HepG2 (cell line): ENCODE data around the gene ARHGAP22. TPM values are rescaled to one million over a fixed set of nuclear protein-coding genes. Genes with fewer than 3 reads are reported as not detected.

ENCODE experiments used
- ATAC-seq: fragments of 200-7000 bp; cut with Tn5 transposase; 3 replicates; pipeline ENCODE4 v1.9.1; 2020; ENCODE audit warnings: mild to moderate bottlenecking, moderate library complexity
- BruUV-seq: library from RNA; stranded (reverse); fragments of 400-500 nt; replicated peaks from 2 replicates; lab custom pipeline; 2021; lab: Mats Ljungman, UMichigan
- CTCF ChIA-PET: fragments of 300-600 bp; formaldehyde crosslinking; extraction: SDS; loops from one replicate; lab custom pipeline; 2021; ENCODE audit warnings: low total read pairs, inconsistent platforms, low intra/inter-chr PET ratio; lab: Yijun Ruan, JAX
- POLR2A ChIA-PET: fragments of 350-600 bp; sonication (Branson Sonifier 250); formaldehyde crosslinking; loops from one replicate; lab custom pipeline; 2020; ENCODE audit warnings: antibody characterized with exemption, inconsistent platforms; lab: Yijun Ruan, JAX
- DNase-seq: peaks from one replicate; pipeline ENCODE4 v3.0.0-alpha.2; 2015; ENCODE audit warnings: low spot score
- FAIRE-seq: peaks from 3 replicates; lab custom pipeline; 2011; peaks lifted over from hg19 to GRCh38; lab: Jason Lieb, UNC
- H2AFZ ChIP-seq: one replicate; pipeline ENCODE4 v1.6.1; 2011; ENCODE audit warnings: low read length, inconsistent platforms
- H3K27ac ChIP-seq: fragments of 300-600 bp; 3 replicates; pipeline ENCODE4 v1.8.0; 2011; ENCODE audit warnings: mixed run types, mild to moderate bottlenecking, mixed read lengths, low read length, inconsistent platforms; ENCODE audit not compliant: insufficient read depth; ENCODE audit errors: extremely low read length
- H3K27me3 ChIP-seq, 2 experiments: fragments of 200-600 bp in 1 of 2; 2 replicates in 1 of 2; 3 replicates in 1 of 2; pipeline versions ENCODE4 v1.6.0 to v1.8.0; 2011; ENCODE audit warnings: low read length in 2 of 2, mild to moderate bottlenecking in 2 of 2, moderate library complexity in 2 of 2, inconsistent platforms in 1 of 2; ENCODE audit not compliant: insufficient read depth in 2 of 2, control insufficient read depth in 1 of 2
- H3K36me3 ChIP-seq, 2 experiments: fragments of 200-600 bp in 1 of 2; replicated peaks in 1 of 2; 2 replicates in 1 of 2; 3 replicates in 1 of 2; pipeline versions ENCODE4 v1.5.1 to v1.8.0; 2011; ENCODE audit warnings: low read length in 2 of 2, inconsistent platforms in 1 of 2; ENCODE audit not compliant: insufficient read depth in 2 of 2, control insufficient read depth in 1 of 2
- H3K4me1 ChIP-seq: 2 replicates; pipeline ENCODE4 v1.5.1; 2012; ENCODE audit warnings: low read length, inconsistent platforms; ENCODE audit not compliant: insufficient read depth
- H3K4me2 ChIP-seq: 2 replicates; pipeline ENCODE4 v1.6.0; 2011; ENCODE audit warnings: low read depth, low read length, inconsistent platforms
- H3K4me3 ChIP-seq, 3 experiments: fragments of 200-600 bp in 1 of 3; sonication (generic), shearing (Covaris generic) in 1 of 3; replicated peaks in 1 of 3; 2 replicates each; pipeline ENCODE4 v1.5.1; 2011 to 2016; ENCODE audit warnings: low read length in 3 of 3, inconsistent platforms in 2 of 3, low read depth in 2 of 3, mild to moderate bottlenecking in 2 of 3, control low read depth in 1 of 3, mixed read lengths in 1 of 3; ENCODE audit not compliant: insufficient read depth in 1 of 3
- H3K79me2 ChIP-seq: one replicate; pipeline ENCODE4 v1.6.1; 2011; ENCODE audit warnings: low read length, inconsistent platforms; ENCODE audit not compliant: insufficient read depth
- H3K9ac ChIP-seq: 2 replicates; pipeline ENCODE4 v1.6.0; 2011; ENCODE audit warnings: mild to moderate bottlenecking, low read depth, low read length, inconsistent platforms; ENCODE audit not compliant: insufficient read depth
- H3K9me3 ChIP-seq: 2 replicates; pipeline ENCODE4 v1.5.1; 2012; ENCODE audit warnings: mild to moderate bottlenecking, low read length
- H4K20me1 ChIP-seq: 2 replicates; pipeline ENCODE4 v1.6.0; 2011; ENCODE audit warnings: inconsistent platforms, mild to moderate bottlenecking, low read length, moderate library complexity; ENCODE audit not compliant: insufficient read depth
- FOXA3 ChIP-seq: IDR thresholded peaks from 2 replicates; pipeline ENCODE4 v1.6.1; 2016; ENCODE audit warnings: missing genetic modification reagents, missing compliant biosample characterization
- HNRNPL ChIP-seq: fragments of 200-400 bp; formaldehyde crosslinking; IDR thresholded peaks from 2 replicates; pipeline ENCODE4 v1.6.1; 2017; ENCODE audit warnings: mild to moderate bottlenecking, low read depth, low read length
- LRRFIP1 ChIP-seq: sonication (generic); formaldehyde crosslinking; conservative IDR thresholded peaks from 2 replicates; pipeline ENCODE4 v1.4.0; 2020; ENCODE audit warnings: missing genetic modification reagents
- MTERF4 ChIP-seq: sonication (generic); formaldehyde crosslinking; IDR thresholded peaks from 2 replicates; pipeline ENCODE4 v1.8.0; 2023; ENCODE audit warnings: mild to moderate bottlenecking, missing genetic modification reagents
- ZNF850 ChIP-seq: sonication (generic); formaldehyde crosslinking; conservative IDR thresholded peaks from 2 replicates; pipeline ENCODE4 v1.9.0; 2021; ENCODE audit warnings: mild to moderate bottlenecking, missing genetic modification reagents
- WGBS: methylation state at CpG from one replicate; pipeline ENCODE4 v1.1.6; 2017; ENCODE audit warnings: low lambda C conversion rate; 5-methylcytosine and 5-hydroxymethylcytosine counted together
- in situ Hi-C: cut with HindIII; loops from 2 replicates; pipeline ENCODE4 v1.10.0; 2017; ENCODE audit warnings: low pct_unique_long_range_greater_than_20kb; ENCODE audit not compliant: extremely low pct_ligation_motif_present
- intact Hi-C: fragments of 100-400 bp; cut with micrococcal nuclease; formaldehyde crosslinking; loops from one replicate; pipeline ENCODE4 v1.10.0; 2022; ENCODE audit not compliant: unreplicated experiment
- polyA plus RNA-seq, 8 experiments: library from polyadenylated mRNA; depleted of rRNA in 3 of 8; stranded (reverse) in 7 of 8; unstranded in 1 of 8; fragments of >200 nt; fragmentation: Illumina TruSeq in 4 of 8; extraction: Trizol in 4 of 8; gene quantifications; 2 replicates each; pipeline versions ENCODE4 v1.2.1 to v1.2.3, GENCODE V29; 2011 to 2016; ENCODE audit warnings: low read depth in 4 of 8, missing spikeins in 1 of 8, mixed read lengths in 1 of 8; ENCODE audit not compliant: insufficient read depth in 1 of 8
- total RNA-seq, 5 experiments: library from RNA; depleted of rRNA; stranded (reverse); fragments of >200 nt; fragmentation: Illumina TruSeq; extraction: Trizol; gene quantifications; 2 replicates each; pipeline ENCODE4 v1.2.3, GENCODE V29; 2016; ENCODE audit warnings: low read depth in 1 of 5

ARHGAP22 gene
- total and polyA plus RNA-seq, 2 of the 13 experiments (the other 11 are each of a cell fraction or from before 2014, with no cell fraction given): 0.08 to 0.38 TPM

- H3K36me3 ChIP-seq: no peaks in the 10 kb centered on the region
- CTCF ChIA-PET: no interaction called here
- H2AFZ ChIP-seq: no peak overlapping the region
- no peaks in the 10 kb centered on the region for H3K79me2 ChIP-seq
- no peak for DNase-seq
- in situ Hi-C loops (no loop called here), intact Hi-C loops (no loop called here)
- no peak for FAIRE-seq
- no TSS peak for BruUV-seq
- H3K27ac ChIP-seq: no peak overlapping the region
- H3K4me3 ChIP-seq: no peak overlapping the region
- H3K9ac ChIP-seq: no peak overlapping the region
- H3K9me3 ChIP-seq: no peaks in the 10 kb centered on the region
- peaks cover 0 to 6% of the 10 kb centered on the region in 2 experiments; a peak in 1 of 5 replicates for H3K27me3 ChIP-seq
- WGBS: 20% methylated on average over 4 of the region's 4 CpGs
- POLR2A ChIA-PET: no interaction called here
- H4K20me1 ChIP-seq: no peaks in the 10 kb centered on the region
- no peak for TF ChIP-seq ZNF850 (CRISPR knock-in tag)
- TF ChIP-seq FOXA3 (CRISPR knock-in tag): no peak
- no peak for TF ChIP-seq HNRNPL
- no peak for TF ChIP-seq MTERF4 (CRISPR knock-in tag)
- no peak for TF ChIP-seq LRRFIP1 (CRISPR knock-in tag)
- no peak for ATAC-seq
- no peak overlapping the region for H3K4me2 ChIP-seq
- no peaks in the 10 kb centered on the region for H3K4me1 ChIP-seq
Measured at GRCh38 chr10:48609899-48610584, 5.2 kb upstream of the ARHGAP22 start.
